Astrocyte of the hippocampus (primary cell): ENCODE measurements around the gene AANAT.

Experiments used
- DNase-seq: peaks from one replicate; pipeline ENCODE4 v3.0.0; 2011; ENCODE audit warnings: low read depth, low spot score

The AANAT gene

GRCh38 chr17:76467366-76467765 lies at the start of gene AANAT:
AANAT (plus strand) TSS chr17:76467603; CDS start chr17:76468747, 1,144 bp downstream.
- no peak for DNase-seq

GRCh38 chr17:76419576-76420260 lies 47.7 kb upstream of the AANAT start:
- DNase-seq = peak; percentile 25

- no peak for DNase-seq
Measured at GRCh38 chr17:76420356-76421043, 46.9 kb upstream of the AANAT start.

- no peak for DNase-seq
Measured at GRCh38 chr17:76421044-76421407, 46.4 kb upstream of the AANAT start.

- no peak for DNase-seq
Measured at GRCh38 chr17:76422406-76422805, 45.0 kb upstream of the AANAT start.

- DNase-seq = no peak
Measured at GRCh38 chr17:76422860-76423259, 44.5 kb upstream of the AANAT start.

- no peak for DNase-seq
Measured at GRCh38 chr17:76426853-76427252, 40.5 kb upstream of the AANAT start.

GRCh38 chr17:76427501-76428231 lies 39.7 kb upstream of the AANAT start:
- DNase-seq = peak; percentile 50

GRCh38 chr17:76428511-76428910 lies 38.9 kb upstream of the AANAT start:
- no peak for DNase-seq

GRCh38 chr17:76431509-76431908 lies 35.9 kb upstream of the AANAT start:
- DNase-seq = no peak

GRCh38 chr17:76432004-76432403 lies 35.4 kb upstream of the AANAT start:
- no peak for DNase-seq

- no peak for DNase-seq
Measured at GRCh38 chr17:76432712-76433336, 34.6 kb upstream of the AANAT start.

- no peak for DNase-seq
Measured at GRCh38 chr17:76433693-76434092, 33.7 kb upstream of the AANAT start.

GRCh38 chr17:76434870-76435269 lies 32.5 kb upstream of the AANAT start:
- no peak for DNase-seq

GRCh38 chr17:76435751-76436150 lies 31.7 kb upstream of the AANAT start:
- DNase-seq = no peak

- DNase-seq = no peak
Measured at GRCh38 chr17:76437467-76438402, 29.7 kb upstream of the AANAT start.

- peak; percentile 13 for DNase-seq
Measured at GRCh38 chr17:76438906-76439305, 28.5 kb upstream of the AANAT start.

- DNase-seq = no peak
Measured at GRCh38 chr17:76439314-76439928, 28.0 kb upstream of the AANAT start.

GRCh38 chr17:76440751-76441362 lies 26.5 kb upstream of the AANAT start:
- no peak for DNase-seq

- DNase-seq = no peak
Measured at GRCh38 chr17:76441686-76442340, 25.6 kb upstream of the AANAT start.
